Measurements from ENCODE around the gene DDX4. TPM values are rescaled to one million over a fixed set of nuclear protein-coding genes. Genes with fewer than 3 reads are reported as not detected.

Gene DDX4
- total RNA-seq, 2 experiments from 2014 or later: not detected

- H3K27ac ChIP-seq (ENCODE audit: low read depth, low read length, poor library complexity, severe bottlenecking): peak within 1 kb of the TSS; percentile 25
- H2AFZ ChIP-seq (ENCODE audit: low read length): peak within 1 kb of the TSS; percentile 98
- no peaks in the 10 kb centered on the region for H3K9me3 ChIP-seq (ENCODE audit: low read length)
- CTCF ChIA-PET (ENCODE audit: unreplicated experiment): no interaction called here
- H4K20me1 ChIP-seq (ENCODE audit: insufficient read depth, low read length): no peaks in the 10 kb centered on the region
- intact Hi-C loops (cut with micrococcal nuclease; ENCODE audit: unreplicated experiment): no loop called here
- H3K4me1 ChIP-seq (ENCODE audit: insufficient read depth, low read length, poor library complexity, severe bottlenecking): peaks cover 22% of the 10 kb centered on the region
- H3K79me2 ChIP-seq (ENCODE audit: insufficient read depth, low read depth, low read length): peaks cover 8% of the 10 kb centered on the region; the same call in 1 of the 2 replicates
- POLR2A ChIA-PET: interaction anchor here (0.9 to 1.5 kb wide), 3 partner anchors 8 to 370 kb away, joined by 3 to 6 read pairs (median 4); no protein-coding TSS in a partner anchor
- BruUV-seq (replicated peaks): TSS peak; percentile 83
- H3K9me2 ChIP-seq (ENCODE audit: insufficient read depth, low read length): no peaks in the 10 kb centered on the region
- peak within 1 kb of the TSS; percentile 93 for H3K4me2 ChIP-seq (ENCODE audit: low read length)
- TF ChIP-seq CTCF (conservative IDR thresholded peaks at IDR 0.05; ENCODE audit: low read length): no peak
- no peak for TF ChIP-seq EZH2phosphoT487 (IDR thresholded peaks at IDR 0.05; ENCODE audit: borderline replicate concordance, low read depth, low read length)
- DNase-seq (ENCODE audit: low spot score): peak; percentile 92
- H3K4me3 ChIP-seq (ENCODE audit: low read depth, low read length, poor library complexity, severe bottlenecking): peak within 1 kb of the TSS; percentile 88
- peaks cover 21% of the 10 kb centered on the region for H3K36me3 ChIP-seq (ENCODE audit: insufficient read depth, low read length)
Measured at GRCh38 chr5:55712023-55712859, 25.6 kb upstream of the DDX4 start, which contains the start of gene SLC38A9. SLC38A9 (minus strand) TSS chr5:55712324; CDS start chr5:55697958, 14,366 bp downstream.

GRCh38 chr5:55713871-55714270, 24.0 kb upstream of the DDX4 start:
- intact Hi-C loops (cut with micrococcal nuclease; ENCODE audit: unreplicated experiment): no loop called here
- CTCF ChIA-PET (ENCODE audit: unreplicated experiment): no interaction called here

More at GRCh38 chr5:55713871-55714270, 24.0 kb upstream of the DDX4 start:
- no peaks in the 10 kb centered on the region for H3K9me3 ChIP-seq (ENCODE audit: low read length)
- DNase-seq (ENCODE audit: low spot score): no peak
- no TSS peak for BruUV-seq (replicated peaks)
- H3K4me3 ChIP-seq (ENCODE audit: low read depth, low read length, poor library complexity, severe bottlenecking): no peak overlapping the region
- POLR2A ChIA-PET: interaction anchor here (1.5 kb wide), 1 partner anchor 10 kb away, joined by 6 read pairs; no protein-coding TSS in a partner anchor
- peaks cover 8% of the 10 kb centered on the region; the same call in 1 of the 2 replicates for H3K79me2 ChIP-seq (ENCODE audit: insufficient read depth, low read depth, low read length)
- peaks cover 22% of the 10 kb centered on the region for H3K4me1 ChIP-seq (ENCODE audit: insufficient read depth, low read length, poor library complexity, severe bottlenecking)
- no peak overlapping the region for H3K4me2 ChIP-seq (ENCODE audit: low read length)
- TF ChIP-seq CTCF (conservative IDR thresholded peaks at IDR 0.05; ENCODE audit: low read length) (no peak), EZH2phosphoT487 (IDR thresholded peaks at IDR 0.05; ENCODE audit: borderline replicate concordance, low read depth, low read length) (no peak)
- no peaks in the 10 kb centered on the region for H4K20me1 ChIP-seq (ENCODE audit: insufficient read depth, low read length)
- no peaks in the 10 kb centered on the region for H3K9me2 ChIP-seq (ENCODE audit: insufficient read depth, low read length)
- H3K36me3 ChIP-seq (ENCODE audit: insufficient read depth, low read length): peaks cover 5% of the 10 kb centered on the region
- no peak overlapping the region for H2AFZ ChIP-seq (ENCODE audit: low read length)
- H3K27ac ChIP-seq (ENCODE audit: low read depth, low read length, poor library complexity, severe bottlenecking): no peak overlapping the region

Data from OCI-LY7 (cell line).